SU-DHL-6 (cell line): ENCODE measurements around the gene PTPN5.

Experiments used
- CTCF ChIP-seq: fragments of 200-600 bp; sonication (generic); IDR thresholded peaks from one replicate; pipeline ENCODE4 v1.5.1; 2017; ENCODE audit warnings: antibody characterized with exemption, mild to moderate bottlenecking, low read length, moderate library complexity; ENCODE audit not compliant: insufficient read depth, poor library complexity, severe bottlenecking
- EZH2phosphoT487 ChIP-seq: fragments of 200-600 bp; sonication (generic), shearing (Covaris generic); conservative IDR thresholded peaks from 2 replicates; pipeline ENCODE4 v1.6.1; 2018; ENCODE audit warnings: mild to moderate bottlenecking, antibody characterized with exemption, low read length, moderate library complexity, mixed read lengths

DNA sequence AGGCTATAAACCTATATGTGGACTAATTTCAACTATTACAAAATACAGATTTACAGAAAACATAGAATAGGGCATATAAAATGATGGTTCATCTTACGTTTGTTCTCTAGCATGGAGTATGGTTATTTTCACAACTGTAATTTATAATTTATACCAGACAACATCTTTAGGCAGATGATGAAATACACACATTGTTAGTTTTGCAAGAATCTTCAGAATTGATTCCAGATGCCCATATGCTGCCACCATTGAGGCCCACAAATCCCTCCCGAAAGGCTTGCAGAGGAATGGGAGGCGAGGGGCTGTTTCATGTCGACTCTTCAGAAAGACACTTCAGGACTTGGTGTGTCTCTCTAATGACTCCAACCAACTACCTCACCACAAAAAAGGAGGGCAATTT, 6.2 kb downstream of the PTPN5 start:
- TF ChIP-seq CTCF (no peak), EZH2phosphoT487 (no peak)
